Spinal cord (tissue), 10 donors: ENCODE data around the gene ACTN4. TPM values are rescaled to one million over a fixed set of nuclear protein-coding genes. Genes with fewer than 3 reads are reported as not detected.

ENCODE experiments used
- DNase-seq, 6 donors: peaks; one replicate each; pipeline versions ENCODE4 v3.0.0 to v3.0.0-alpha.2; 2013 to 2015; ENCODE audit warnings: low spot score in 6 of 6, low read depth in 4 of 6
- H3K27ac ChIP-seq: one replicate; pipeline ENCODE4 v1.5.1; 2013; ENCODE audit warnings: low read depth, low read length, control low read depth
- H3K27me3 ChIP-seq: one replicate; pipeline ENCODE4 v1.6.1; 2013; ENCODE audit warnings: low read length; ENCODE audit not compliant: control insufficient read depth, insufficient read depth
- H3K36me3 ChIP-seq: one replicate; pipeline ENCODE4 v1.6.1; 2013; ENCODE audit warnings: low read length; ENCODE audit not compliant: control insufficient read depth, insufficient read depth
- H3K4me1 ChIP-seq: one replicate; pipeline ENCODE4 v1.6.1; 2013; ENCODE audit warnings: low read length; ENCODE audit not compliant: control insufficient read depth, insufficient read depth
- H3K4me3 ChIP-seq: one replicate; pipeline ENCODE4 v1.5.1; 2013; ENCODE audit warnings: low read depth, low read length, control low read depth
- H3K9me3 ChIP-seq: one replicate; pipeline ENCODE4 v1.6.1; 2013; ENCODE audit warnings: low read length; ENCODE audit not compliant: control insufficient read depth, insufficient read depth
- WGBS: methylation state at CpG from one replicate; pipeline ENCODE4 v1.1.5; 2013; ENCODE audit warnings: missing lambda C conversion rate; ENCODE audit not compliant: insufficient coverage; 5-methylcytosine and 5-hydroxymethylcytosine counted together
- polyA plus RNA-seq, 2 donors: library from polyadenylated mRNA; unstranded; fragments of 120-200 nt; gene quantifications; one replicate each; pipeline ENCODE4 v1.2.1, GENCODE V29; 2013; ENCODE audit not compliant: insufficient read length in 2 of 2
- total RNA-seq, 2 donors: library from RNA; depleted of rRNA in 1 of 2; stranded (reverse); fragments of 120-200 nt in 1 of 2; fragments of >200 nt in 1 of 2; gene quantifications; one replicate each; pipeline versions ENCODE4 v1.2.3 to v1.2.4, GENCODE V29; 2013 to 2014
- donor health status: healthy.

Gene ACTN4
- total and polyA plus RNA-seq, 4 donors, result 103 to 297 (median 217) TPM

DNA sequence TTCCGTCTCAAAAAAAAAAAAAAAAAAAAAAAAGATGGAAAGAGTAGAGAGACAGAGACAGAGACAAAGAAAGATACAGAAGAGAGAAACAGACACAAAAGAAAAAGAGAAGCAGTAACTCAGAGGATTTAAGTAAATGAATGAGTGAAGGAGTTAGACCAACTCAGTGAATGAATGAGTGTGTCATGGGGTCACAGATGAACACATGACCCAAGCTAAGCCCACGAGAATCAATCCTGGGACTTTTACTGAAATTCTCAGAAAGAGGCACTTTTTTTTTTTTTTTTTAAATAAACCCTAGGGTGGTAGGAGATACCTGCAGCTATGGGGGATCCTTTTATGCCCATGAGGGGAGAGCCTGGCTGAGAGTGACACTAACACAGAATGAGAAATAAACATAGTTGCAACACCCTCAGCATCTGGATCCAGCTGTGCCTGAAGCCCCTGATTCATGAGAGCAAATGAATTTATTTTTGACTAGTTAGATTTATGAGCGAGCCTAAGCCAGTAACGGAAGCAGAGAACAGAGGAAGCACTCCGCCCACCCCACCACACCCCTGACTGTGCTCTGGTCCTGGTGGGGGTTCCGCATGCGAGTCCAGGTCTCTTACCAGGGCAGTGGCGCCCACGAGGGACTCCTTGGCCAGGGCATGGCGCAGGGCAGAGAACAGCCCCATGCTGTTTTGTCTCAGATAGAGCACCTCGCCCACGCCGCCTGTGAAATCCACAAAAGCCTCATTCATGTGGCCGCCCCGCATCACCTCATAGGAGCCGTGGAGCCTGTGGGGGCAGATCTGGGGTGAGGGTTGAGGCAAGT is 92.2 kb downstream of the ACTN4 start:
- Histone ChIP-seq H3K4me1 (peaks cover 15% of the 10 kb centered on the region), H3K4me3 (no peak overlapping the region), H3K27me3 (peaks cover 15% of the 10 kb centered on the region), H3K27ac (no peak overlapping the region), H3K9me3 (no peaks in the 10 kb centered on the region), H3K36me3 (no peaks in the 10 kb centered on the region)
- no peak for DNase-seq
- 83% methylated on average over 12 of the region's 16 CpGs for WGBS

DNA sequence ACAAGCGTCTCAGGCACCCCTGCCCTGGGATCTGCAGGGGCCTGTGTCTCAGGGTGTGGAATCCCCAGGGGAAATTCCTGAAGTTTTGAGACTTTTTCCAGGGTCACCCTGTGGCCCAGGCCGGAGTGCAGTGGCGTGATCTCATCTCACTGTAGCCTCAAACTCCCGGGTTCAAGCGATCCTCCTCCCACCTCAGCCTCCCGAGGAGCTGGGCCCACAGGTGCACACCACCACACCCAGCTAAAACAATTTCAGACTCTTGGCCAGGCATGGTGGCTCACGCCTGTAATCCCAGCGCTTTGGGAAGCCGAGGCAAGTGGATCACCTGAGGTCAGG is 92.8 kb downstream of the ACTN4 start:
- H3K27me3 ChIP-seq, result peaks cover 13% of the 10 kb centered on the region
- H3K4me1 ChIP-seq, result peaks cover 9% of the 10 kb centered on the region
- H3K4me3 ChIP-seq, result no peak overlapping the region
- no peak for DNase-seq
- H3K9me3 ChIP-seq, result no peaks in the 10 kb centered on the region
- 91% methylated on average over 6 of the region's 9 CpGs for WGBS
- H3K36me3 ChIP-seq, result no peaks in the 10 kb centered on the region
- H3K27ac ChIP-seq, result no peak overlapping the region

DNA sequence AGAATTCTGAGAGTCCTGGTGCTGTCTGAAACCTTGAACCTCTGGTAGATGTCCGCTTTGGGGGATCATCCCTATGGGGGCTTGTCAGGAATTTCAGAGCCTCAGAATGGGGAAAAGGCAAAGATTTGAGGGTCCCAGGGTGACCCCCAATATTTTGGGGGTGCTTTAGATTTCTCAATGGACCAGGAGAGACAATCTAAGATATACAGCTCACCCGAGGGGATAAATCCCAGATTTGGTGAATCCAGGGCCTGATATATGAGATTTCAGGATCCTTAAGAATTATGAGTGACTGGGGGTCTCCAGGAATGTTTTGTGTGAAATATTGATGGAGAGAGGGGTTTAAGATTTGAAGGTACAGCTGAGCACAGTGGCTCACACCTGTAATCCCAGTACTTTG is 93.5 kb downstream of the ACTN4 start:
- 100% methylated on average over 2 of the region's 2 CpGs for WGBS
- DNase-seq, result no peak
- no peaks in the 10 kb centered on the region for H3K9me3 ChIP-seq

DNA sequence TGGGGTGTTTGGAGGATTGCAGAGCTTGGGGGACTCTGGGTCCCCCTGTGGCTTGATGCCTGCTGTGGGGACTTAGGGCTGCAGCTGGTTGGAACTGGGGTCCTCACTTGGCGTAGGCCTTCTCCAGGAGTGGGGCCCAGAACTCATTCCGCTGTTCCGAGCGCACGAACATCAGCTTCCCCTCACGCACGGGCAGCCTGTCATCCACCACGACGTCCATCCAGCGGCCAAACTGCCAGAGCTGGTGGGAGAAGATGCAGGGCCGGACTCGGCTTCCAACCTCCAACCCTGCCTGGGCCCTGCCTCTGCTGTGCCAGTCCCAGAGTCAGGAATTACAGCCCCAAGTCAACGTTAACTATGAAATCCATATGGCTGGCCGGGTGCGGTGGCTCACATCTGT is 94.2 kb downstream of the ACTN4 start:
- Histone ChIP-seq H3K27me3 (peaks cover 7% of the 10 kb centered on the region), H3K9me3 (no peaks in the 10 kb centered on the region), H3K4me1 (peaks cover under 1% of the 10 kb centered on the region), H3K4me3 (no peak overlapping the region), H3K36me3 (no peaks in the 10 kb centered on the region), H3K27ac (no peak overlapping the region)
- 96% methylated on average over 15 of the region's 15 CpGs for WGBS
- DNase-seq, result no peak

More for the DNA sequence above, 93.5 kb downstream of the ACTN4 start:
- Histone ChIP-seq H3K27me3 (peaks cover 12% of the 10 kb centered on the region), H3K27ac (no peak overlapping the region), H3K4me3 (no peak overlapping the region), H3K36me3 (no peaks in the 10 kb centered on the region), H3K4me1 (peaks cover 7% of the 10 kb centered on the region)

DNA sequence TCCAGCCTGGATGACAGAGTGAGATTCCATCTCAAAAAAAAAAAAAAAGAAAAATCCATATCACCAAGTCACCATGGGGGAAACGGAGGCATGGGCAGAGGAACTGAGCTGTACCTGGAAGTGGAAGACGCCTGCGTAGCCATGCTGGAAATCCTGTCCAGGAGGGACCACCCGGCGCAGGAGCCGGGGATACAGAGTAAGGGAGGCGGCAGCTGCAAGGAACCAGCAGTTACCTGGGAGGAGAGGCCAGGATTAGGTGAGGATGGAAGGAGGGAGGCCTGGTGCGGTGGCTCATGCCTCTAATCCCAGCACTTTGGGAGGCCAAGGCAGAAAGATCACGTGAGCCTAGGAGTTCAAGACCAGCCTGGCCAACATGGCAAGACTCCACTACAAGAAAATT is 94.8 kb downstream of the ACTN4 start:
- WGBS, result 95% methylated on average over 9 of the region's 9 CpGs
- Histone ChIP-seq H3K36me3 (no peaks in the 10 kb centered on the region), H3K4me1 (no peaks in the 10 kb centered on the region), H3K9me3 (no peaks in the 10 kb centered on the region), H3K4me3 (no peak overlapping the region), H3K27me3 (peaks cover 5% of the 10 kb centered on the region), H3K27ac (no peak overlapping the region)
- DNase-seq, result no peak

- 74% methylated on average over 6 of the region's 6 CpGs for WGBS
- H3K27ac ChIP-seq, result no peak overlapping the region
Observed at GRCh38 chr19:38742906-38743305, 95.5 kb downstream of the ACTN4 start.

GRCh38 chr19:38743394-38744297 is 96.2 kb downstream of the ACTN4 start:
- no peak for DNase-seq
- H3K9me3 ChIP-seq, result no peaks in the 10 kb centered on the region
- no peaks in the 10 kb centered on the region for H3K4me1 ChIP-seq
- H3K36me3 ChIP-seq, result no peaks in the 10 kb centered on the region
- H3K4me3 ChIP-seq, result no peak overlapping the region
- no peak overlapping the region for H3K27ac ChIP-seq
- H3K27me3 ChIP-seq, result no peaks in the 10 kb centered on the region
- WGBS, result 66% methylated on average over 19 of the region's 20 CpGs

More at GRCh38 chr19:38742906-38743305, 95.5 kb downstream of the ACTN4 start:
- Histone ChIP-seq H3K36me3 (no peaks in the 10 kb centered on the region), H3K27me3 (no peaks in the 10 kb centered on the region), H3K4me1 (no peaks in the 10 kb centered on the region), H3K9me3 (no peaks in the 10 kb centered on the region), H3K4me3 (no peak overlapping the region)
- no peak for DNase-seq

- 92% methylated on average over 7 of the region's 10 CpGs for WGBS
- Histone ChIP-seq H3K36me3 (no peaks in the 10 kb centered on the region), H3K27me3 (no peaks in the 10 kb centered on the region), H3K27ac (no peak within 1 kb of the TSS), H3K4me1 (no peaks in the 10 kb centered on the region), H3K9me3 (no peaks in the 10 kb centered on the region), H3K4me3 (no peak within 1 kb of the TSS)
- no peak for DNase-seq
Observed at GRCh38 chr19:38744298-38744681, 96.8 kb downstream of the ACTN4 start, which contains the start of gene CAPN12. Gene CAPN12 (minus strand): TSS chr19:38744474. CDS start chr19:38744165, 309 bp downstream.

DNA sequence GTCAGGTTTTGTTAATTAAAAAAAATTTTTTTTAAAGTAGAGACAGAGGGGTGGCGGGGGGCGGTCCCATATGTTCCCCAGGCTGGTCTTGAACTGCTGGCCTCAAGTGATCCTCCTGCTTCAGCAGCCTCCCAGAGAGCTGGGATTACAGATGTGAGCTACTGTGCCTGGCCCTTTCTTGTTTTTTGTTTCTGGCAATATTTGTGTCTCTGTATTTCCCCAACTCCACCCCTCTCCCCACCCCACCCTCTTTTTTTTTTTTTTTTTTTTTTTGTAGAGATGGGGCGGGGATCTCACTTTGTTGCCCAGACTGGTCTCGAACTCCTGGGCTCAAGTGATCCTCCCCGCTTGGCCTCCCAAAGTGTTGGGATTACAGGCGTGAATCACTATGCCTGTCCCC is 97.4 kb downstream of the ACTN4 start:
- H3K36me3 ChIP-seq, result no peaks in the 10 kb centered on the region
- 98% methylated on average over 5 of the region's 6 CpGs for WGBS
- H3K27ac ChIP-seq, result no peak overlapping the region

More for the DNA sequence above, 97.4 kb downstream of the ACTN4 start:
- DNase-seq, result no peak
- Histone ChIP-seq H3K9me3 (no peaks in the 10 kb centered on the region), H3K4me3 (no peak overlapping the region), H3K27me3 (no peaks in the 10 kb centered on the region), H3K4me1 (no peaks in the 10 kb centered on the region)
